Astrocyte of the spinal cord (primary cell): ENCODE results near the gene UNC13A.

Source experiments
- DNase-seq: peaks from one replicate; pipeline ENCODE4 v3.0.0; 2011; ENCODE audit warnings: low read depth, low spot score
- H3K4me3 ChIP-seq: 2 replicates; pipeline ENCODE4 v1.5.1; 2011; ENCODE audit warnings: low read depth, mild to moderate bottlenecking, low read length, moderate library complexity
- CTCF ChIP-seq: IDR thresholded peaks from 2 replicates; pipeline ENCODE4 v1.5.1; 2012; ENCODE audit warnings: low read depth, mild to moderate bottlenecking, low read length, inconsistent platforms
- in situ Hi-C: cut with HindIII; loops from 2 replicates; pipeline ENCODE4 v1.10.0; 2017; ENCODE audit warnings: low sequenced_read_pairs

UNC13A gene

DNA sequence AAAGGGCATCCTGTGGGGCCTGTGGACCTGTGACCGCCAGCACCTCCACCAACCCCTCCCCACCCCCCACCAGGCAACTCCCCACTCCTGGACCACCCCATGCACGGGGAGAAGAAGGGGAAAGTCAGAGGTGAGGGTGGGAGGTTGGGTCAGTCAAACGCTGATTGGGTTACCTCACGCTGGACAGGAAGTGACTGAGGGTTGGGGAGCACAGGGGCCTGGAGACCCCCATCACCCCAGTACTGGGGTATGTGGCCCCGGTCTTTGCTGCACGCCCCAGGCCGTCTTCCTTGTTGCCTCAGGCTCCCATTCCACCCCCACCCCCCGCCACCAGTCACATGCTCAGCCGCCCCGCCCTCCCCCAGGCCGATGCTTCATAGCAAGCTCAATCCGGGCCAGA lies 73.7 kb downstream of the UNC13A start:
- in situ Hi-C loops: no loop called here
- no peak overlapping the region for H3K4me3 ChIP-seq
- TF ChIP-seq CTCF: no peak
- DNase-seq: no peak

GRCh38 chr19:17611462-17612244 lies 76.5 kb downstream of the UNC13A start:
- in situ Hi-C loops: no loop called here
- H3K4me3 ChIP-seq: no peak overlapping the region
- DNase-seq: no peak
- TF ChIP-seq CTCF: no peak

- no peak for TF ChIP-seq CTCF
- in situ Hi-C loops: no loop called here
- H3K4me3 ChIP-seq: no peak overlapping the region
- no peak for DNase-seq
Observed at GRCh38 chr19:17610384-17610783, 77.8 kb downstream of the UNC13A start.

DNA sequence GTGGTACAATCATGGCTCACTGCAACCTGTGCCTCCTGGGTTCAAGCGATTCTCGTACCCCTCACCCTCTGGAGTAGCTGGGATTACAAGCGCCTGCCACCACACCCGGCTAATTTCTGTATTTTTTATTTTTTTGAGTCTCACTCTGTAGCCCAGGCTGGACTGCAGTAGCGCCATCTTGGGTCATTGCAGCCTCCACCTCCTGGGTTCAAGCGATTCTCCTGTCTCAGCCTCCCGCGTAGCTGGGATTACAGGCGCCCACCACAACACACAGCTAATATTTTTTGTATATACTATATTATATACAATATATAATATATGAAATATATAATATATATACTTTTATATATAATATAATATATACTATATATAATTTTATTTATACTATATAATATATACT lies 80.2 kb downstream of the UNC13A start:
- no peak for TF ChIP-seq CTCF
- in situ Hi-C loops: no loop called here
- no peak for DNase-seq
- H3K4me3 ChIP-seq: no peak overlapping the region

DNA sequence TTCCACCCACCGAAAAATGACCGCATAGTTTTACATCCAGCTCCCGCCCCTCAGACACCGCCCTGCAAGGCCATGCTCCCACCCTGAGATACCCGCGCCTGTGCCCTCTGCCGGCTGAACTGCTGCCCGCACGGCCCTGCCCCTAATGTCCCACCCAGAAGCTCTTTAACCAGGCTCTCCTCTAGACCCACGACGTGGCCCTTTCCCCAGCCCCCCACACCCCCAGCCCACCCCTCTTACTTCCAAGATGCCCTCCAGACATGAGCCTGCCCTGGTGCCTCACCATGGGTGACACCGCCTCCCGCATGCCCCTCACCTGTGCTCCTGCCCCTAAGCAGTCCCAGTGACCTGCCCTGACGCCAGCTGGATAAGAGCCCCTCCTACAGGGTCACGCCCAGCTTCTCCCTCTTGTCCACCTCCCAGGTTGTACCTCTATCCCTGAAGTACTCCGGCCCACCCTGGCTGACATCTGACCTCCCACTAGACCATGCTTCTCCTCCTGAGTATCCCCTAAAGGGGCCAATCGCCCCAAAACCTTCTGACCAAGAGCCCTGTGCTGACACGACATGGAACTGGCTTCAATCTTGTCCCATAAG lies 81.5 kb downstream of the UNC13A start:
- no peak for DNase-seq
- TF ChIP-seq CTCF: peak; percentile 9
- no peak overlapping the region for H3K4me3 ChIP-seq
- in situ Hi-C loops: no loop called here

DNA sequence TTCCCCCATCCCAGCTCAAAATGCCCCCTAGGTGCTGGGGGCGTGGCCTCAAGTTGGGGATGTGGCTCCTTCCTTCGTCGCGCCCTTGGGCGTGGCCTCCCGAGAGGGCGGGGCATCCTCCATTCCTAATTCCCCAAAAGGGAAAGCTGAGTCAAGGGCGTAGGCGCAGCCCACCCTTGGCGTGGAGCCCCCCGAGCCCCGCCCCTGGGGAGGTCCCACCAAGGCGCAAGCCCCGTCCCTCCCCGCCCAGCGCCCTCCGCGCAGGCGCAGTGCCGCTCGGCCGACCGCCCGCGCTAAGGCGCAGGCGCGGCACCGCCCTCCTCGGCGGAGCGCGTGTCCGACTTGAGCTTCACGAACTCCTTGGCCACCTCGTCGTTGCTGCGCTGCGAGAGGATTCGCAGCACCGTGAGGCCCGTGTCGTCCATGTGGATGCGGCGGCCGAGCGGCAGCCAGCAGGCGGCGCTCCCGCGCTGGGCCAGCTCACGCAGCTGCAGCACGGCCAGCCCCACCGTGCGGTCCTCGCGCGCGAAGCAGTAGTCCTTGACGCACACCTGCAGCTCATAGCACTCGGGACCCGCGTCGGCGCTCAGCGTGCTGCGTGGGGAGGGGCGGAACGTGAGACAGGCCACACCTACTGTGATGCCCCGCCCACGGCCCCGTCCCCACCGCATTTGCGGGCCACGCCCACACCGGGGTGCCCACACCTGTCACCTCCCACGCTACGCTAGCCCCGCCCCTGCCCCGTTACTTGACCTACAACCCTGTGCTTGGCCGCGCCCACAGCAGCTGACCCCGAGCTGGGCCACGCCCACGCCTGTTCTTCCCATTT lies 82.2 kb downstream of the UNC13A start:
- peak overlapping the region; percentile 24 for H3K4me3 ChIP-seq
- peak; percentile 70 for DNase-seq
- in situ Hi-C loops: no loop called here
- peak; percentile 48 for TF ChIP-seq CTCF
